GM12892 (cell line): Measurements from ENCODE around the gene ATP4B.

Source experiments
- POLR2A ChIP-seq: IDR thresholded peaks from 2 replicates; pipeline ENCODE4 v1.6.1; 2011; ENCODE audit warnings: low read depth, low read length, control low read depth
- POLR2AphosphoS5 ChIP-seq: IDR thresholded peaks from 2 replicates; pipeline ENCODE4 v1.6.1; 2011; ENCODE audit warnings: low read depth, low read length, control low read depth

DNA sequence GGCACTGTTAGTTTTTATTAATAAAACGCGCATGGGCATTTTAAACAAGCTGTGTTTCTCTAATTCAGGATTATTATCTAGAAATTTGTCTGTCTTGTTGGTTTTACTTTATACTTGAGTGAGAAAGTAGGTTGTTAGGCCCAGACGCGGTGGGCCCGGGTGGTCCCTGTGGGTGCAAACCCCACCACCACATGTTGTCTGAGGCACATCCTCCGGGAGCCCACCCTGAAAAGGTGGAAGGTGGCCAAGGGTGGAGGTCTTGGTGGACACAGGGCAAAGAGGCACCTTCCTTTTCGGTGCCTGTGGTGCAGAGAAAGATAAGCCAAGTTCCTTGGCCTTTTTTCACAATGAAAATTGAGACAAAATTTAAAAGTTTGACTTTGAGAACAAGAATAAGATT lies 16.6 kb downstream of the ATP4B start:
- TF ChIP-seq POLR2A (no peak), POLR2AphosphoS5 (no peak)
